Measurements from ENCODE around the gene CNN3. TPM values are rescaled to one million over a fixed set of nuclear protein-coding genes. Genes with fewer than 3 reads are reported as not detected.

The CNN3 gene
- polyA plus RNA-seq, 2 of the 4 experiments (the other 2 are of a cell fraction) = 61.6 to 83.4 TPM

DNA sequence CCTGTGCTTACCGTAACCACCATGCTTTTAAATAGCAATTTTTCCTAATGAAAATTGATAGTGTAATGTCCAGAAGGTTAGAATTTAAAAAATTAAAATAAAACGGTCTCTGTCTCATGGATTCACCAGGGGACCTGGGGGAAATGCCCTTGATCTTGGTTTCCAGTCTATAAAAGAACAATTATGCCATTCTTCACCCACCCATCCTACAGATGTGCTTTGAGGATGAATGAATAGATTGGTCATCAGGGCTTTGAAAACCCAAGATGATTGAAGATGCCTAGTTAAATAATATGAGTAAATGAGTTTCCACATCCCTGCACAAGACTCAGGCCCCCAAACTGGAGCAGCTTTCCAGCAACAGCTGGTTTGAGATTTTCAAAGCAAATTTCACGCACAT is 38.7 kb downstream of the CNN3 start:
- no peaks in the 10 kb centered on the region for H3K4me1 ChIP-seq
- POLR2A ChIA-PET = no interaction called here
- H3K9me3 ChIP-seq = no peaks in the 10 kb centered on the region
- CTCF ChIA-PET = interaction anchor here (0.9 kb wide), 1 partner anchor 154 kb away, joined by 4 read pairs; no protein-coding TSS in a partner anchor
- TF ChIP-seq RFX5 (IDR thresholded peaks at IDR 0.05) = no peak
- no peak for TF ChIP-seq MYC (IDR thresholded peaks at IDR 0.05; ENCODE audit: borderline replicate concordance, low read length)
- no peak for TF ChIP-seq TFCP2L1 (CRISPR knock-in tag; IDR thresholded peaks at IDR 0.05)
- TF ChIP-seq POLR2A (IDR thresholded peaks at IDR 0.05; ENCODE audit: low read length) = no peak
- no peak for TF ChIP-seq CEBPB (IDR thresholded peaks at IDR 0.05)
- TF ChIP-seq GATA3 (IDR thresholded peaks at IDR 0.05; ENCODE audit: borderline replicate concordance) = no peak
- TF ChIP-seq, protein P1, sequence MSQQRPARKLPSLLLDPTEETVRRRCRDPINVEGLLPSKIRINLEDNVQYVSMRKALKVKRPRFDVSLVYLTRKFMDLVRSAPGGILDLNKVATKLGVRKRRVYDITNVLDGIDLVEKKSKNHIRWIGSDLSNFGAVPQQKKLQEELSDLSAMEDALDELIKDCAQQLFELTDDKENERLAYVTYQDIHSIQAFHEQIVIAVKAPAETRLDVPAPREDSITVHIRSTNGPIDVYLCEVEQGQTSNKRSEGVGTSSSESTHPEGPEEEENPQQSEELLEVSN (IDR thresholded peaks at IDR 0.05; ENCODE audit: borderline replicate concordance, low read depth) = no peak
- TF ChIP-seq HOXB13 (CRISPR knock-in tag; IDR thresholded peaks at IDR 0.05; ENCODE audit: low read depth) = no peak
- TF ChIP-seq NR3C1 (IDR thresholded peaks at IDR 0.05) = no peak
- no peak overlapping the region for H3K27ac ChIP-seq
- DNase-seq (ENCODE audit: low read depth in 1 of 2, low spot score in 1 of 2) = no peak
- no peak overlapping the region for H3K4me2 ChIP-seq
- no peak for ATAC-seq
- WGBS (ENCODE audit: missing lambda C conversion rate) = 78% methylated on average over 3 of the region's 3 CpGs
- no peak overlapping the region for H3K4me3 ChIP-seq
- FAIRE-seq = no peak

- Histone ChIP-seq H3K27ac (no peak overlapping the region), H3K4me1 (no peaks in the 10 kb centered on the region), H3K4me2 (no peak overlapping the region), H3K9me3 (no peaks in the 10 kb centered on the region), H3K4me3 (no peak overlapping the region)
- POLR2A ChIA-PET = no interaction called here
- 86% methylated on average over 4 of the region's 4 CpGs for WGBS (ENCODE audit: missing lambda C conversion rate)
- DNase-seq (ENCODE audit: low read depth in 1 of 2, low spot score in 1 of 2) (no peak), ATAC-seq (no peak), FAIRE-seq (no peak)
- TF ChIP-seq FOSB (CRISPR knock-in tag; IDR thresholded peaks at IDR 0.05) (no peak), HOXA7 (CRISPR knock-in tag; IDR thresholded peaks at IDR 0.05) (no peak), JUN (IDR thresholded peaks at IDR 0.05) (no peak), MAZ (IDR thresholded peaks at IDR 0.05; ENCODE audit: borderline replicate concordance, low read depth, low read length) (no peak), MAX (IDR thresholded peaks at IDR 0.05) (no peak), ZC3H11A (IDR thresholded peaks at IDR 0.05) (no peak), SREBF2 (IDR thresholded peaks at IDR 0.05) (no peak), NFE2L2 (conservative IDR thresholded peaks at IDR 0.05; ENCODE audit: low read length) (no peak), GATA3 (IDR thresholded peaks at IDR 0.05; ENCODE audit: borderline replicate concordance) (no peak)
- CTCF ChIA-PET = interaction anchor here (0.9 kb wide), 1 partner anchor 154 kb away, joined by 4 read pairs; no protein-coding TSS in a partner anchor
These were observed 39.2 kb downstream of the CNN3 start for GRCh38 chr1:94887603-94888171.

DNA sequence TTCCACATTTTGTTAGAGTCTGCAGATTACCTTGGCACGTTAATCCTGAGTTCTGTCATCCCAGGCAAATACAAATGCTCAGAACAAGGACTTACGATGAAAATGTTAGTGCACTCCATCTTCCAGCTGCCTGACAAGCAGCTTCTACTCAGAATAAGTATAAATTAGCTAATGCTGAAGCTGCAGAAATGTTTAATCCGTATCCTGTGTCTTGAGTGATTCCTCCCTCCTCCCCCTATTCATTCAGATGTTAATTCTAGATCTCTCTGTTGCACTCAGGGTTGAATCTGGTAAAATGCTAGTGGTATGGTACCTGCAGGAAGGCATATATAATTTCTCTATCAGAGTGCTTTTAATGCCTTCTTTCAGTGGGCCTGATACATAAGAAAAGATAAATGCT is 39.8 kb downstream of the CNN3 start:
- FAIRE-seq (no peak), DNase-seq (ENCODE audit: low read depth in 1 of 2, low spot score in 1 of 2) (no peak), ATAC-seq (no peak)
- no peak overlapping the region for H3K27ac ChIP-seq
- no peak overlapping the region for H3K4me3 ChIP-seq
- H3K4me1 ChIP-seq = no peaks in the 10 kb centered on the region
- H3K4me2 ChIP-seq = no peak overlapping the region
- CTCF ChIA-PET = interaction anchor here (1.6 kb wide), 1 partner anchor 32 kb away, joined by 4 read pairs; no protein-coding TSS in a partner anchor
- POLR2A ChIA-PET = no interaction called here
- no peaks in the 10 kb centered on the region for H3K9me3 ChIP-seq
- TF ChIP-seq HOXB13 (CRISPR knock-in tag; IDR thresholded peaks at IDR 0.05; ENCODE audit: low read depth) = no peak
- TF ChIP-seq ATOH8 (CRISPR knock-in tag; IDR thresholded peaks at IDR 0.05; ENCODE audit: low read depth) = no peak
- TF ChIP-seq, protein P1 (IDR thresholded peaks at IDR 0.05; ENCODE audit: borderline replicate concordance, low read depth) = no peak
- TF ChIP-seq RCOR1 (IDR thresholded peaks at IDR 0.05; ENCODE audit: low read depth, low read length) = no peak
- no peak for TF ChIP-seq NFE2L2 (conservative IDR thresholded peaks at IDR 0.05; ENCODE audit: low read length)
- WGBS (ENCODE audit: missing lambda C conversion rate) = 87% methylated on average over 3 of the region's 3 CpGs

Measured in A549 (cell line).